Thyroid gland (tissue), 4 donors: ENCODE data around the gene VPS13C. TPM values are rescaled to one million over a fixed set of nuclear protein-coding genes. Genes with fewer than 3 reads are reported as not detected.

Source experiments
- DNase-seq, 2 donors: peaks; one replicate each; pipeline ENCODE4 v3.0.0-alpha.2; 2019
- H3K27ac ChIP-seq, 3 donors: fragments of 200-600 bp; sonication (generic); 1 replicate in 2 of 3; 2 replicates in 1 of 3; pipeline ENCODE4 v1.5.1; 2016 to 2019; ENCODE audit warnings: mild to moderate bottlenecking in 1 of 3, moderate library complexity in 1 of 3
- H3K27me3 ChIP-seq: fragments of 200-600 bp; sonication (generic); one replicate; pipeline ENCODE4 v1.5.1; 2019
- H3K36me3 ChIP-seq, 2 donors: fragments of 200-600 bp; sonication (generic); one replicate each; pipeline ENCODE4 v1.5.1; 2016 to 2019
- H3K4me1 ChIP-seq, 2 donors: fragments of 200-600 bp; sonication (generic); one replicate each; pipeline ENCODE4 v1.5.1; 2017 to 2019
- H3K4me3 ChIP-seq, 3 donors: fragments of 200-600 bp; sonication (generic); replicated peaks in 1 of 3; 1 replicate in 2 of 3; 2 replicates in 1 of 3; pipeline ENCODE4 v1.5.1; 2016; ENCODE audit warnings: mild to moderate bottlenecking in 1 of 3
- H3K9me3 ChIP-seq: fragments of 200-600 bp; sonication (generic); one replicate; pipeline ENCODE4 v1.5.1; 2017
- POLR2A ChIP-seq, 2 donors: fragments of 450-650 bp; IDR thresholded peaks; one replicate each; pipeline ENCODE4 v1.6.1; 2017; ENCODE audit warnings: antibody characterized with exemption in 2 of 2, mild to moderate bottlenecking in 2 of 2, moderate library complexity in 1 of 2
- WGBS, 2 donors: methylation state at CpG; one replicate each; pipeline ENCODE4 v1.1.5; 2017; 5-methylcytosine and 5-hydroxymethylcytosine counted together
- intact Hi-C: fragments of 100-400 bp; cut with DNase I; formaldehyde crosslinking; loops from one replicate; pipeline ENCODE4 v1.15.1; 2023
- total RNA-seq, 4 donors: library from RNA; depleted of rRNA; stranded (reverse); fragments of >200 nt; gene quantifications; one replicate each; pipeline ENCODE4 v1.2.3, GENCODE V29; 2016
- TF ChIP-seq, protein P1 (sequence below), 6 experiments: fragments of 200-600 bp in 3 of 6; fragments of 450-650 bp in 3 of 6; sonication (generic) in 3 of 6; IDR thresholded peaks; one replicate each; pipeline ENCODE4 v1.5.1; 2016 to 2019; ENCODE audit warnings: antibody characterized with exemption in 6 of 6, mild to moderate bottlenecking in 2 of 6, inconsistent platforms in 1 of 6, moderate library complexity in 1 of 6

Gene VPS13C
- total RNA-seq, 4 donors from 2014 or later, result 99.4 to 159 (median 119) TPM

DNA sequence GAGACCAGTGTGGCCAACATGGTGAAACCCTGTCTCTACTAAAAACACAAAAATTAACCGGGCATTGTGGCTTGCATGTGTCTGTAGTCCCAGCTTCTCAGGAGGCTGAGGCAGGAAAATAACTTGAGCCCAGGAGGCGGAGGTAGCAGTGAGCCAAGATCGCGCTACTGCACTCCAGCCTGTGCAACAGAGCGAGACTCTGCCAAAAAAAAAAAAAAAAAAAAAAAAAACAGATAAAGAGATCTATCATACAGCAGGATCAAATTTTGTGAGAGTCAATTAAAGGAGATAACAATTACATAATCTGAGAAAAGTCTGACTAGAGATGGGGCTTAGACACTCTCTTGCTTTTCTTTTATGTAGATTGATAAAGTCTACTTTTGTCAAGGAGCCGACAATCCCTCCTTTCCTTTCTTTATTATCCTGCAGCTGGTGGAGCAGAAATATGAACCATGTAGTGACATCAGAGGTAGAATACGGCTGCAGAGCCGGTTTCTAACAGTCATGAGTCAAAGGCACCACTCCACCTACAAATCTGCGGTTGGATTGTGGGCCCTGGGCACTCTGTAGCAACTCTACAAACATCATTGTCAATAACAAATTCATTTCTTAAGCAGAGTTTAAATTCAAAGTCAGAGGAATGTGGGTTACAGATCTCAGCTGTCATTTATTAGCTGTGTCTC lies 15.5 kb upstream of the VPS13C start:
- 53 to 54% methylated on average over 9 of the region's 9 CpGs for WGBS, 2 donors
- intact Hi-C loops, result no loop called here
- no peaks in the 10 kb centered on the region for H3K4me1 ChIP-seq
- H3K9me3 ChIP-seq, result no peaks in the 10 kb centered on the region
- no peak overlapping the region for H3K4me3 ChIP-seq
- H3K36me3 ChIP-seq, result no peaks in the 10 kb centered on the region
- peak; percentile 54 to 55 for DNase-seq
- H3K27ac ChIP-seq, result no peak overlapping the region
- no peak for TF ChIP-seq POLR2A (IDR thresholded peaks at IDR 0.05)
- TF ChIP-seq, protein P1, sequence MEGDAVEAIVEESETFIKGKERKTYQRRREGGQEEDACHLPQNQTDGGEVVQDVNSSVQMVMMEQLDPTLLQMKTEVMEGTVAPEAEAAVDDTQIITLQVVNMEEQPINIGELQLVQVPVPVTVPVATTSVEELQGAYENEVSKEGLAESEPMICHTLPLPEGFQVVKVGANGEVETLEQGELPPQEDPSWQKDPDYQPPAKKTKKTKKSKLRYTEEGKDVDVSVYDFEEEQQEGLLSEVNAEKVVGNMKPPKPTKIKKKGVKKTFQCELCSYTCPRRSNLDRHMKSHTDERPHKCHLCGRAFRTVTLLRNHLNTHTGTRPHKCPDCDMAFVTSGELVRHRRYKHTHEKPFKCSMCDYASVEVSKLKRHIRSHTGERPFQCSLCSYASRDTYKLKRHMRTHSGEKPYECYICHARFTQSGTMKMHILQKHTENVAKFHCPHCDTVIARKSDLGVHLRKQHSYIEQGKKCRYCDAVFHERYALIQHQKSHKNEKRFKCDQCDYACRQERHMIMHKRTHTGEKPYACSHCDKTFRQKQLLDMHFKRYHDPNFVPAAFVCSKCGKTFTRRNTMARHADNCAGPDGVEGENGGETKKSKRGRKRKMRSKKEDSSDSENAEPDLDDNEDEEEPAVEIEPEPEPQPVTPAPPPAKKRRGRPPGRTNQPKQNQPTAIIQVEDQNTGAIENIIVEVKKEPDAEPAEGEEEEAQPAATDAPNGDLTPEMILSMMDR (IDR thresholded peaks at IDR 0.05), result no peak
- H3K27me3 ChIP-seq, result no peaks in the 10 kb centered on the region

DNA sequence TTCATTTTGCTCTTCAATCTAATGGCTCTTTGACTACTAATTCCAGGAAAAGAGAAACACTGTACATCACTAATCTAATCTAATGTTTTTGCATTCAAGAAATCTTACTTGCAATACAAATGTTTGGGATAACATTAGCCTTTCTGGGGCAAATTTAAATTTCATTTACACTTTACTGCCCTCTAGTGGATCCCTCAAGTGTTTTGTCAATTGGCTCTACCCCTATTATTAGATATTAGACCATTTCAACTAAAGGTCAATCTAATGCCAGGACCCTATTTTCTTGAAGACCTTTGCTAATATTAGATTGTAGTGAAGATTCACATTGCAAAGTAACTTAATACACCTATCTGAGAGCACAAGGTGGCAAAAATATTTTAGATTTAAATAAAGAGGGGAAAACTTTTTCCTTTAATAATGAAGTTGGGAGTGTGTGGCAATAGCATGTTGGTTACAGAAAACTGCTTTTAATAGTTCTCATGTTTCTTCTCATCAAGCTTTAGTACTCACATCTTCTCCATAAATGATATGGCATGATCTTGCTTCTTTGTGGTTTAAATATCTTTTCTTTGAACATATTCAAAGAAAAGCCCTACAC lies 11.6 kb upstream of the VPS13C start:
- Histone ChIP-seq H3K27ac (no peak overlapping the region), H3K36me3 (no peaks in the 10 kb centered on the region), H3K27me3 (no peaks in the 10 kb centered on the region), H3K4me1 (peaks cover 0 to 8% of the 10 kb centered on the region in 2 donors), H3K4me3 (no peak overlapping the region), H3K9me3 (no peaks in the 10 kb centered on the region)
- no peak for DNase-seq
- TF ChIP-seq, protein P1 (IDR thresholded peaks at IDR 0.05), result peak; percentile 27 to 69 (median 49)
- no peak for TF ChIP-seq POLR2A (IDR thresholded peaks at IDR 0.05)
- intact Hi-C loops, result no loop called here

DNA sequence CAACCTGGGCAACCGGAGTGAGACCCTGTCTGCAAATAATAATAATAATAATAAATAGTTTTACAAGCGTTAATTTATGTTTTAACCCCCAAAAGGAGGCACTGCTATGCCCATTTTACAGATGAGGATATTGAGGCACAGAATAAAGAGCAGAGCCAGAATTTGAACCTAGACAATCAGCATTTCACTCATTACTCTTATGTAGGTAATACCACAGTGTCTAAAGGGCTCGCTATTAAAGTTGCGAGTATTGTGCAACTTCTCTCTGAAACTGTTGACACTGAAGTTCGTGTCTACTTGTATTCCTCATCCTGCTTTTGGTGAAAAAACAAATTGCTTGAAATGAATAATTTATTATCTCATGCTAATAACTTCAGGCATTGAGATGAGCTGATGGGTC lies 9.3 kb upstream of the VPS13C start:
- no peak overlapping the region for H3K4me3 ChIP-seq
- no peak overlapping the region for H3K27ac ChIP-seq
- H3K9me3 ChIP-seq, result no peaks in the 10 kb centered on the region
- H3K27me3 ChIP-seq, result no peaks in the 10 kb centered on the region
- H3K36me3 ChIP-seq, result no peaks in the 10 kb centered on the region
- 89 to 90% methylated on average over 5 of the region's 5 CpGs for whole genome bisulfite sequencing, 2 donors
- TF ChIP-seq, protein P1 (IDR thresholded peaks at IDR 0.05), result no peak
- no peak for TF ChIP-seq POLR2A (IDR thresholded peaks at IDR 0.05)
- H3K4me1 ChIP-seq, result peaks cover 0 to 9% of the 10 kb centered on the region in 2 donors
- intact Hi-C loops, result no loop called here
- no peak for DNase-seq

DNA sequence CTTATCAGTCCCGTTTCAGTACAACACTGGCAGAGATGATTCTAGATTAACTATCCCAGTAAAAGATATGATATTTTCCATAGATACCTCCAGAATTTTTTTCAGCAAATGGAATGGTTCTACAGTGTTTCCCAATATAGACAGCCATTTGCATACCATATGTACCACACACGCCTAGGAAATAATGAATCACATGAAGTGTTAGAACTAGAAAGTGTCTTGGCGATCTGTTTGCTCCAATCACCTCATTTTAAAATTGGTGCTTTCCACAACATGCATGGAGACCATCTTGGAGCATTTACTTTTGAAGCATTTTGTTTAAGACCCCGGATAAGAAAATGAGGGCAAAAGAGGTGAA lies 8.5 kb upstream of the VPS13C start:
- no peaks in the 10 kb centered on the region for H3K9me3 ChIP-seq
- H3K36me3 ChIP-seq, result no peaks in the 10 kb centered on the region
- no peak overlapping the region for H3K27ac ChIP-seq
- H3K4me3 ChIP-seq, result peak overlapping the region in 1 of 3 donors; percentile 53
- H3K27me3 ChIP-seq, result no peaks in the 10 kb centered on the region
- DNase-seq, result no peak
- H3K4me1 ChIP-seq, result peaks cover 3 to 12% of the 10 kb centered on the region in 2 donors
- intact Hi-C loops, result no loop called here
- 63% methylated on average over 4 of the region's 4 CpGs for WGBS, 2 donors
- no peak for TF ChIP-seq POLR2A (IDR thresholded peaks at IDR 0.05)
- TF ChIP-seq, protein P1 (IDR thresholded peaks at IDR 0.05), result no peak

DNA sequence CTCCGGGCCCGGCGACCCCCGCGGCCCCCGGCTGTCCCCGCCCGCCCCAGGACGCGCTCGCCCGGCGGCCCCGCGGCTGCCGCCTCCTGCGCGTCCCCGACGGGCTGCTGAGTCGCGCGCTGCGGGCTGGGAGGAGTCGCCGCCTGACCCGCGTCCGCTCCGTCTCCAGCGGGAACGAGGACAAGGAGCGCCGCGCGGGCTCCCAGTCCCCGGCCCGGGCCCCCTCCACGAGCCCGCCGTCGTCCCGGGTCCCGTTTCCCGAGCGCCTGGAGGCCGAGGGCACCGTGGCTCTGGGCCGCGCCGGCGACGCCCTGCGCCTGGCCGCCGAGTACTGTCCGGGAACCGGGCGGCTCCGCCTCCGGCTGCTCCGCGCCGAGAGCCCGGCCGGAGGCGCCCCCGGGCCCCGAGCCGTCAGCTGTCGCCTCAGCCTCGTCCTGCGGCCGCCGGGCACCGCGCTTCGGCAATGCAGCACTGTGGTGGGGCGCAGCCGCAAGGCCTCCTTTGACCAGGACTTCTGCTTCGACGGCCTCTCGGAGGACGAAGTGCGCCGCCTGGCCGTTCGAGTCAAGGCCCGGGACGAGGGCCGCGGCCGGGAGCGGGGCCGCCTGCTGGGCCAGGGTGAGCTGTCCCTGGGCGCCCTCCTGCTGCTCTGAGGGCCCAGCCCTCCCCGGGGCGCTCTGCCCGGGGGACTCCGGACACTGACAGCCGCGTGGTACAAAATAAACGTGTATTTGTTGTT lies 8.0 kb upstream of the VPS13C start:
- Histone ChIP-seq H3K4me1 (peaks cover 4 to 13% of the 10 kb centered on the region in 2 donors), H3K36me3 (no peaks in the 10 kb centered on the region), H3K4me3 (peak overlapping the region in 2 of 3 donors; percentile 20 to 53), H3K27ac (peak overlapping the region in 1 of 3 donors; percentile 30), H3K27me3 (no peaks in the 10 kb centered on the region), H3K9me3 (no peaks in the 10 kb centered on the region)
- TF ChIP-seq, protein P1 (IDR thresholded peaks at IDR 0.05), result peak in 1 of 6 experiments; percentile 26
- no peak for TF ChIP-seq POLR2A (IDR thresholded peaks at IDR 0.05)
- WGBS, 2 donors, result 4% methylated on average over 11 to 23 of the region's 103 CpGs
- DNase-seq, result peak; percentile 37 to 44
- intact Hi-C loops, result no loop called here
